ENCODE data around the gene SPAG8. TPM values are rescaled to one million over a fixed set of nuclear protein-coding genes. Genes with fewer than 3 reads are reported as not detected.

Gene SPAG8
- total RNA-seq, 1 donor from 2014 or later, result 2.8 TPM

DNA sequence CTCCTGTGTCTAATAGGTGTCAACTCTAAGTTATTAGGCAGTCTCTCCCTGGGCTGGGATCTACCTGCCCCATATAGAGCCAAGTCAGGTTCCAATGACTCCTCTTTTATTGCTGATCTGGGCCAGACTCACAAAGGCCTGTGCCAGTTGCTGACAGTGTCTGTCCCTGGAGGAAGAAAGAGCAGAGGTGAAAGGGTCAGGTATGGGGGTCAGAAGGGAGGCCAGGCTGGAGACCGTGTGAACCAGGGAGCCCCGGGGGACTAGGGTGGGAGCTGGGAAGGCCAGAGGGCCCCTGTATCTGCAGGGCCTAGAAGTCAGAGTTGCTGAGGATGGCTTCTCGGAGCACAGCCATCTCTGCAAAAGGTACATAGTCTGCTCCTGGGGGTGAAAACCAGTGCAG lies 6.3 kb upstream of the SPAG8 start:
- Histone ChIP-seq H3K4me1 (peaks cover 9% of the 10 kb centered on the region), H3K9me3 (no peaks in the 10 kb centered on the region), H3K36me3 (no peaks in the 10 kb centered on the region), H3K27ac (no peak overlapping the region), H3K27me3 (no peaks in the 10 kb centered on the region), H3K4me3 (no peak overlapping the region)
- no peak for DNase-seq
- TF ChIP-seq, protein P1, sequence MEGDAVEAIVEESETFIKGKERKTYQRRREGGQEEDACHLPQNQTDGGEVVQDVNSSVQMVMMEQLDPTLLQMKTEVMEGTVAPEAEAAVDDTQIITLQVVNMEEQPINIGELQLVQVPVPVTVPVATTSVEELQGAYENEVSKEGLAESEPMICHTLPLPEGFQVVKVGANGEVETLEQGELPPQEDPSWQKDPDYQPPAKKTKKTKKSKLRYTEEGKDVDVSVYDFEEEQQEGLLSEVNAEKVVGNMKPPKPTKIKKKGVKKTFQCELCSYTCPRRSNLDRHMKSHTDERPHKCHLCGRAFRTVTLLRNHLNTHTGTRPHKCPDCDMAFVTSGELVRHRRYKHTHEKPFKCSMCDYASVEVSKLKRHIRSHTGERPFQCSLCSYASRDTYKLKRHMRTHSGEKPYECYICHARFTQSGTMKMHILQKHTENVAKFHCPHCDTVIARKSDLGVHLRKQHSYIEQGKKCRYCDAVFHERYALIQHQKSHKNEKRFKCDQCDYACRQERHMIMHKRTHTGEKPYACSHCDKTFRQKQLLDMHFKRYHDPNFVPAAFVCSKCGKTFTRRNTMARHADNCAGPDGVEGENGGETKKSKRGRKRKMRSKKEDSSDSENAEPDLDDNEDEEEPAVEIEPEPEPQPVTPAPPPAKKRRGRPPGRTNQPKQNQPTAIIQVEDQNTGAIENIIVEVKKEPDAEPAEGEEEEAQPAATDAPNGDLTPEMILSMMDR (IDR thresholded peaks at IDR 0.05), result no peak
- intact Hi-C loops (cut with DNase I), result no loop called here
- ATAC-seq, result no peak

GRCh38 chr9:35816708-35817107 lies 4.6 kb upstream of the SPAG8 start:
- Histone ChIP-seq H3K27ac (no peak overlapping the region), H3K4me1 (peaks cover 23% of the 10 kb centered on the region), H3K4me3 (no peak overlapping the region), H3K36me3 (no peaks in the 10 kb centered on the region), H3K27me3 (no peaks in the 10 kb centered on the region), H3K9me3 (no peaks in the 10 kb centered on the region)
- TF ChIP-seq, protein P1 (IDR thresholded peaks at IDR 0.05), result no peak
- DNase-seq, result no peak
- no peak for ATAC-seq
- intact Hi-C loops (cut with DNase I), result no loop called here

GRCh38 chr9:35814841-35815543 lies 2.9 kb upstream of the SPAG8 start, which contains the start of gene HINT2:
Gene HINT2 (minus strand): TSS chr9:35815042. CDS start chr9:35814979, 63 bp downstream.
- DNase-seq (peak; percentile 98), ATAC-seq (peak; percentile 93)
- TF ChIP-seq, protein P1 (IDR thresholded peaks at IDR 0.05), result no peak
- Histone ChIP-seq H3K9me3 (no peaks in the 10 kb centered on the region), H3K27me3 (no peaks in the 10 kb centered on the region), H3K4me1 (peaks cover 31% of the 10 kb centered on the region), H3K27ac (peak within 1 kb of the TSS; percentile 96), H3K4me3 (peak within 1 kb of the TSS; percentile 78), H3K36me3 (no peaks in the 10 kb centered on the region)
- intact Hi-C loops (cut with DNase I), result no loop called here

DNA sequence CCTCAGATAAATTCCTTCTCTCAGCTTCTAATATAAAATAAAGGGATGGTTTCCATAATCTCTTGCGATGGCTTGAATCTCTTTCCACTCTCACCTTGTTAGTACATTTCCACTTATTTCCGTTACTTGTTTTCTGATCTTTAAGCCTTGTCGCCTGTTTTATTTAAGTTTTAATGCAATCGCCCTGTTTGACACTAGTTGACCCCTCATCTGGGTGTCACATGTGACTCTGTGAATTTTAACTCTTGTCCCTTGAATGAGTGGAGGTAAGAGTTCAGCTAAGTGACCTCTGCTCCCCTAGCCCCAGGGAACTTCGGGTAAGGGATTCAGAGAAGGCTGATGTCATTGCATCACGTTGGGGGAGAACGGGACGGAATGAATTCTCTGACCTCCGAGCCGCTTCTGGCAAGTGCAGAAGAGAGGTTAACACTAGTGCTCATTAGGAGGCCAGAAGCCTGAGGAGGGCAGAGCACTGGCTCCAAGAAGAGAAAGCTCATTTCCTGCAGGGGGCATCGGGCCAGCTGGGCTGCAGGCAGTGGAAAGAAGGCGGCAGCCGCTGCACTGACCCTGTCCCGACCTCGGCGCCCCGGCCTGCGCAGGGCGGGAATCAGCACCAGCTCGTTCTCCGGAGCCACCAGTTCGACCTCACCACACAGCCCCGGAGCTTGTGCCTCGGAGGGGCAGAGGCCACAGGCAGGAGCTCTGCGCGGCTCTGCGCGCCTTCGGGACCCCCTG lies 2.2 kb upstream of the SPAG8 start:
- TF ChIP-seq, protein P1 (IDR thresholded peaks at IDR 0.05), result peak; percentile 38
- Histone ChIP-seq H3K9me3 (no peaks in the 10 kb centered on the region), H3K4me1 (peaks cover 31% of the 10 kb centered on the region), H3K4me3 (peak overlapping the region; percentile 78), H3K27me3 (no peaks in the 10 kb centered on the region), H3K36me3 (peaks cover 4% of the 10 kb centered on the region), H3K27ac (peak overlapping the region; percentile 96)
- DNase-seq (peak; percentile 85), ATAC-seq (peak; percentile 52)
- intact Hi-C loops (cut with DNase I), result no loop called here

DNA sequence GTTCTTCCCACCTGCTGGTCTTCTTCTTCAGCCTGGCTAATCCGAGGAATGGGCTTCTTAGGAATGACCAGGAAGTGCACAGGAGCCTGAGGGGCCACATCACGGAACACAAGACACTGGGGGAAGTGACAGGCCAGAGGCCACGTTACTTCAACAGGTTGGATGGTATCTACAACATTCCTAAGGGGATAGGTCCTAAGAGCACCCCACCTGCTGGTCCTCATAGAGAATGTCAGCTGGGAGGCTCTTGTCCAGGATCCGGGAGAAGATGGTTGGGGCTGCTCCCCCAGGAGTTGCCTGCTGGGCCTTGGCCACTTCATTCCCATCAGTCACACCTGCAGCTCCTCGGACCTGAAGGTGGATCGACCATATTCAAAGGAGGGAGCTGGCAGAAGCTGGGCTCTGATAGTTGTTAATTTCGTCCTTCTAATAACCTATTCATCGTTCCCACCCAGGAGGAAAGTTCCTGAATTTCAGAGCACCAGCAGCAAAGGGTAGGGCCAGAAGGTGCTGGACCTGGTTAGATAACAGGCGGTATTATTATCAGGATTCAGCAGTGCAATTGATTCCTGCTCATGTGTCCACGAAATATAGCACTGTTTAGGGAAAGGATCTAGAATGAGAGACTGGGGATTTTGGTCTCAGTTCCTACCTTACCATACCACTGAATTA lies 1.5 kb upstream of the SPAG8 start:
- H3K27me3 ChIP-seq, result no peaks in the 10 kb centered on the region
- DNase-seq (no peak), ATAC-seq (no peak)
- TF ChIP-seq, protein P1 (IDR thresholded peaks at IDR 0.05), result no peak
- peak overlapping the region; percentile 96 for H3K27ac ChIP-seq
- H3K9me3 ChIP-seq, result no peaks in the 10 kb centered on the region
- peak overlapping the region; percentile 78 for H3K4me3 ChIP-seq
- H3K36me3 ChIP-seq, result peaks cover 12% of the 10 kb centered on the region
- intact Hi-C loops (cut with DNase I), result no loop called here
- H3K4me1 ChIP-seq, result peaks cover 31% of the 10 kb centered on the region

All from upper lobe of right lung (tissue), 1 donor.